ENCODE results near the gene RBM5. TPM values are rescaled to one million over a fixed set of nuclear protein-coding genes. Genes with fewer than 3 reads are reported as not detected.

The RBM5 gene
- polyA plus RNA-seq, 1 experiment: 205 TPM

GRCh38 chr3:50112462-50112861 is 23.7 kb downstream of the RBM5 start:
- H3K27me3 ChIP-seq (ENCODE audit: control insufficient read depth, insufficient read depth, low read length): no peaks in the 10 kb centered on the region
- no peak overlapping the region for H3K4me3 ChIP-seq (ENCODE audit: low read depth, low read length)
- ChIA-PET POLR2A (no interaction called here), CTCF (interaction anchor here (0.9 to 2.2 kb wide), 4 partner anchors 9 to 76 kb away, joined by 3 to 12 read pairs (median 5); no protein-coding TSS in a partner anchor)
- H3K36me3 ChIP-seq (ENCODE audit: control insufficient read depth, insufficient read depth, low read length): peaks cover 60% of the 10 kb centered on the region
- no peak for TF ChIP-seq CTCF (IDR thresholded peaks at IDR 0.05; ENCODE audit: insufficient read depth, low read depth, low read length)
- no peak for DNase-seq (ENCODE audit: low read depth)

GRCh38 chr3:50117120-50117519 is 28.4 kb downstream of the RBM5 start:
- Histone ChIP-seq H3K36me3 (ENCODE audit: control insufficient read depth, insufficient read depth, low read length) (peaks cover 55% of the 10 kb centered on the region), H3K27me3 (ENCODE audit: control insufficient read depth, insufficient read depth, low read length) (no peaks in the 10 kb centered on the region), H3K4me3 (ENCODE audit: low read depth, low read length) (no peak overlapping the region)
- ChIA-PET POLR2A (interaction anchor here (1.0 kb wide), 1 partner anchor 9 kb away, joined by 3 read pairs; no protein-coding TSS in a partner anchor), CTCF (interaction anchor here (0.9 to 2.9 kb wide), 3 partner anchors 11 to 78 kb away, joined by 3 to 17 read pairs (median 4); no protein-coding TSS in a partner anchor)
- no peak for TF ChIP-seq CTCF (IDR thresholded peaks at IDR 0.05; ENCODE audit: insufficient read depth, low read depth, low read length)
- DNase-seq (ENCODE audit: low read depth): no peak

GRCh38 chr3:50118237-50118636 is 29.5 kb downstream of the RBM5 start:
- ChIA-PET POLR2A (no interaction called here), CTCF (interaction anchor here (0.6 to 2.9 kb wide), 3 partner anchors 12 to 71 kb away, joined by 4 to 17 read pairs (median 4); no protein-coding TSS in a partner anchor)
- H3K4me3 ChIP-seq (ENCODE audit: low read depth, low read length): no peak overlapping the region
- no peak for TF ChIP-seq CTCF (IDR thresholded peaks at IDR 0.05; ENCODE audit: insufficient read depth, low read depth, low read length)
- H3K27me3 ChIP-seq (ENCODE audit: control insufficient read depth, insufficient read depth, low read length): no peaks in the 10 kb centered on the region
- DNase-seq (ENCODE audit: low read depth): no peak
- peaks cover 48% of the 10 kb centered on the region for H3K36me3 ChIP-seq (ENCODE audit: control insufficient read depth, insufficient read depth, low read length)

- ChIA-PET POLR2A (no interaction called here), CTCF (interaction anchor here (1.1 to 8.6 kb wide), 13 partner anchors 8 to 110 kb away, joined by 3 to 313 read pairs (median 8); partner anchors contain the start of gene GNAT1)
- Histone ChIP-seq H3K36me3 (ENCODE audit: control insufficient read depth, insufficient read depth, low read length) (peaks cover 38% of the 10 kb centered on the region), H3K4me3 (ENCODE audit: low read depth, low read length) (no peak overlapping the region), H3K27me3 (ENCODE audit: control insufficient read depth, insufficient read depth, low read length) (no peaks in the 10 kb centered on the region)
- no peak for TF ChIP-seq CTCF (IDR thresholded peaks at IDR 0.05; ENCODE audit: insufficient read depth, low read depth, low read length)
- no peak for DNase-seq (ENCODE audit: low read depth)
Observed at GRCh38 chr3:50119786-50120185, 31.1 kb downstream of the RBM5 start.

GRCh38 chr3:50120364-50121071 is 31.8 kb downstream of the RBM5 start:
- CTCF ChIA-PET: interaction anchor here (0.5 to 8.6 kb wide), 31 partner anchors 9 to 581 kb away, joined by 3 to 313 read pairs (median 4); partner anchors contain the start of gene GNAT1

More at GRCh38 chr3:50120364-50121071, 31.8 kb downstream of the RBM5 start:
- DNase-seq (ENCODE audit: low read depth): no peak
- no peak overlapping the region for H3K4me3 ChIP-seq (ENCODE audit: low read depth, low read length)
- H3K36me3 ChIP-seq (ENCODE audit: control insufficient read depth, insufficient read depth, low read length): peaks cover 31% of the 10 kb centered on the region
- POLR2A ChIA-PET: interaction anchor here (0.5 kb wide), 1 partner anchor 106 kb away, joined by 5 read pairs; no protein-coding TSS in a partner anchor
- TF ChIP-seq CTCF (IDR thresholded peaks at IDR 0.05; ENCODE audit: insufficient read depth, low read depth, low read length): no peak
- H3K27me3 ChIP-seq (ENCODE audit: control insufficient read depth, insufficient read depth, low read length): no peaks in the 10 kb centered on the region

Measured in BJ (cell line).